Stimulated activated CD8-positive, alpha-beta memory T cell treated with anti-CD3 and anti-CD28 coated beads, Interleukin-12 subunit alpha, Interleukin-12 subunit beta, amount 100 ng/mL, for 1 hour (primary cell): Measurements from ENCODE around the gene ICE1.

Experiments
- DNase-seq: peaks from one replicate; pipeline ENCODE4 v3.0.0-alpha.2; 2020; ENCODE audit warnings: low read depth

The ICE1 gene

GRCh38 chr5:5539590-5539989, 117.1 kb downstream of the ICE1 start:
- no peak for DNase-seq
